ENCODE results near the gene TUBGCP2. TPM values are rescaled to one million over a fixed set of nuclear protein-coding genes. Genes with fewer than 3 reads are reported as not detected.

TUBGCP2 gene
- total and polyA plus RNA-seq, 2 of the 13 experiments (the other 11 are each of a cell fraction or from before 2014, with no cell fraction given), result 21.3 to 34.5 TPM

- TF ChIP-seq PAWR (CRISPR knock-in tag; IDR thresholded peaks at IDR 0.05; ENCODE audit: borderline replicate concordance) (no peak), HOXA5 (CRISPR knock-in tag; IDR thresholded peaks at IDR 0.05) (peak; percentile 91), FOXA3 (CRISPR knock-in tag; IDR thresholded peaks at IDR 0.05) (peak; percentile 47), ZNF138 (CRISPR knock-in tag; IDR thresholded peaks at IDR 0.05; ENCODE audit: low read depth) (no peak), RBM22 (optimal IDR thresholded peaks at IDR 0.05; ENCODE audit: low read length) (no peak), RXRA (CRISPR knock-in tag; IDR thresholded peaks at IDR 0.05) (no peak), CREB1 (IDR thresholded peaks at IDR 0.05) (no peak), CREB1 (CRISPR knock-in tag; IDR thresholded peaks at IDR 0.05) (no peak), ZNF616 (CRISPR knock-in tag; IDR thresholded peaks at IDR 0.05; ENCODE audit: low read depth) (no peak), ZNF317 (CRISPR knock-in tag; IDR thresholded peaks at IDR 0.05) (no peak), TBP (CRISPR knock-in tag; IDR thresholded peaks at IDR 0.05) (no peak), ZNF788 (CRISPR knock-in tag; IDR thresholded peaks at IDR 0.05; ENCODE audit: borderline replicate concordance) (0 out of 2 replicates have a peak, but pooled peaks have one; percentile 9), ZFP36L2 (CRISPR knock-in tag; IDR thresholded peaks at IDR 0.05) (no peak), ZNF564 (CRISPR knock-in tag; IDR thresholded peaks at IDR 0.05) (no peak), KDM2A (CRISPR knock-in tag; IDR thresholded peaks at IDR 0.05; ENCODE audit: borderline replicate concordance, low read depth) (no peak), ZSCAN12 (CRISPR knock-in tag; IDR thresholded peaks at IDR 0.05) (no peak), ZNF275 (CRISPR knock-in tag; IDR thresholded peaks at IDR 0.05; ENCODE audit: borderline replicate concordance) (no peak), NCOA5 (CRISPR knock-in tag; IDR thresholded peaks at IDR 0.05) (no peak), MEIS1 (CRISPR knock-in tag; IDR thresholded peaks at IDR 0.05; ENCODE audit: borderline replicate concordance) (peak; percentile 86; the same call in 1 of the 2 replicates), AHR (CRISPR knock-in tag; IDR thresholded peaks at IDR 0.05) (no peak), NFE2L2 (IDR thresholded peaks at IDR 0.05; ENCODE audit: low read length) (no peak), ZNF879 (CRISPR knock-in tag; IDR thresholded peaks at IDR 0.05) (no peak), ATF7-NPFF (CRISPR knock-in tag; IDR thresholded peaks at IDR 0.05; ENCODE audit: low read depth) (peak; percentile 31; the same call in 1 of the 2 replicates), YEATS4 (CRISPR knock-in tag; IDR thresholded peaks at IDR 0.05; ENCODE audit: borderline replicate concordance) (no peak), ATAD3A (CRISPR knock-in tag; IDR thresholded peaks at IDR 0.05) (no peak), ZNF350 (CRISPR knock-in tag; IDR thresholded peaks at IDR 0.05; ENCODE audit: borderline replicate concordance, low read depth) (0 out of 2 replicates have a peak, but pooled peaks have one; percentile 20), ARNT2 (CRISPR knock-in tag; IDR thresholded peaks at IDR 0.05; ENCODE audit: low read depth) (no peak)
- TF ChIP-seq, protein P1, sequence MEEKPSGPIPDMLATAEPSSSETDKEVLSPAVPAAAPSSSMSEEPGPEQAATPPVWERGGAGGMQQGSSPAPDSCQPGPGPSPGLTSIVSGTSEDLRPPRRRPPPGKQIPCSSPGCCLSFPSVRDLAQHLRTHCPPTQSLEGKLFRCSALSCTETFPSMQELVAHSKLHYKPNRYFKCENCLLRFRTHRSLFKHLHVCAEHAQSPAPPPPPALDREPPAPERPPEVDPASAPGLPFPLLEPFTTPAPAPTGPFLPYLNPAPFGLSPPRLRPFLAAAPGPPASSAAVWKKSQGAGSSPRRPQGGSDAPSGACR (CRISPR knock-in tag; IDR thresholded peaks at IDR 0.05), result no peak
- TF ChIP-seq, protein P2, sequence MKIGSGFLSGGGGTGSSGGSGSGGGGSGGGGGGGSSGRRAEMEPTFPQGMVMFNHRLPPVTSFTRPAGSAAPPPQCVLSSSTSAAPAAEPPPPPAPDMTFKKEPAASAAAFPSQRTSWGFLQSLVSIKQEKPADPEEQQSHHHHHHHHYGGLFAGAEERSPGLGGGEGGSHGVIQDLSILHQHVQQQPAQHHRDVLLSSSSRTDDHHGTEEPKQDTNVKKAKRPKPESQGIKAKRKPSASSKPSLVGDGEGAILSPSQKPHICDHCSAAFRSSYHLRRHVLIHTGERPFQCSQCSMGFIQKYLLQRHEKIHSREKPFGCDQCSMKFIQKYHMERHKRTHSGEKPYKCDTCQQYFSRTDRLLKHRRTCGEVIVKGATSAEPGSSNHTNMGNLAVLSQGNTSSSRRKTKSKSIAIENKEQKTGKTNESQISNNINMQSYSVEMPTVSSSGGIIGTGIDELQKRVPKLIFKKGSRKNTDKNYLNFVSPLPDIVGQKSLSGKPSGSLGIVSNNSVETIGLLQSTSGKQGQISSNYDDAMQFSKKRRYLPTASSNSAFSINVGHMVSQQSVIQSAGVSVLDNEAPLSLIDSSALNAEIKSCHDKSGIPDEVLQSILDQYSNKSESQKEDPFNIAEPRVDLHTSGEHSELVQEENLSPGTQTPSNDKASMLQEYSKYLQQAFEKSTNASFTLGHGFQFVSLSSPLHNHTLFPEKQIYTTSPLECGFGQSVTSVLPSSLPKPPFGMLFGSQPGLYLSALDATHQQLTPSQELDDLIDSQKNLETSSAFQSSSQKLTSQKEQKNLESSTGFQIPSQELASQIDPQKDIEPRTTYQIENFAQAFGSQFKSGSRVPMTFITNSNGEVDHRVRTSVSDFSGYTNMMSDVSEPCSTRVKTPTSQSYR (CRISPR knock-in tag; IDR thresholded peaks at IDR 0.05; ENCODE audit: borderline replicate concordance), result peak; percentile 60; the same call in 1 of the 2 replicates
Measured at GRCh38 chr10:133278577-133279265, 30.0 kb downstream of the TUBGCP2 start (continued).
